K562 (cell line): ENCODE results near the gene MARCHF3. TPM values are rescaled to one million over a fixed set of nuclear protein-coding genes. Genes with fewer than 3 reads are reported as not detected.

ENCODE experiments used
- ATAC-seq: fragments of 200-7000 bp; cut with Tn5 transposase; 3 replicates; pipeline ENCODE4 v1.9.1; 2020; ENCODE audit warnings: moderate library complexity
- BruUV-seq: library from RNA; stranded (reverse); fragments of 400-500 nt; replicated peaks from 2 replicates; lab custom pipeline; 2021; lab: Mats Ljungman, UMichigan
- CTCF ChIA-PET: fragments of 300-600 bp; formaldehyde crosslinking; extraction: SDS; loops from one replicate; lab custom pipeline; 2021; ENCODE audit warnings: low intra/inter-chr PET ratio; lab: Yijun Ruan, JAX
- POLR2A ChIA-PET: fragments of 300-600, 350-650 bp; sonication (Branson Sonifier 250); formaldehyde crosslinking; extraction: SDS; loops from one replicate; lab custom pipeline; 2021; ENCODE audit warnings: antibody characterized with exemption, inconsistent platforms; lab: Yijun Ruan, JAX
- DNase-seq, 4 experiments: peaks; one replicate each; pipeline versions ENCODE4 v3.0.0 to v3.0.0-alpha.2; 2011 to 2018; ENCODE audit warnings: low spot score in 3 of 4, mixed read lengths in 3 of 4; ENCODE audit errors: extremely low read depth in 1 of 4
- FAIRE-seq: peaks from 2 replicates; lab custom pipeline; 2011; peaks lifted over from hg19 to GRCh38; lab: Jason Lieb, UNC
- H2AFZ ChIP-seq: 2 replicates; pipeline ENCODE4 v1.6.0; 2011; ENCODE audit warnings: low read depth, low read length, control low read depth, inconsistent platforms
- H3K27ac ChIP-seq: fragments of 200-600 bp; 3 replicates; pipeline ENCODE4 v1.8.0; 2011; ENCODE audit warnings: low read depth, mild to moderate bottlenecking, control low read depth, inconsistent platforms, low read length, moderate library complexity, mixed read lengths; ENCODE audit errors: extremely low read depth
- H3K27me3 ChIP-seq, 2 experiments: fragments of 300-600 bp in 1 of 2; 2 replicates in 1 of 2; 3 replicates in 1 of 2; pipeline versions ENCODE4 v1.6.0 to v1.8.0; 2011; ENCODE audit warnings: inconsistent platforms in 2 of 2, low read length in 2 of 2, mild to moderate bottlenecking in 1 of 2, mixed read lengths in 1 of 2, moderate library complexity in 1 of 2; ENCODE audit not compliant: control insufficient read depth in 2 of 2, insufficient read depth in 2 of 2
- H3K36me3 ChIP-seq: fragments of 300-600 bp; 3 replicates; pipeline ENCODE4 v1.8.0; 2011; ENCODE audit warnings: mild to moderate bottlenecking, low read length, inconsistent platforms; ENCODE audit not compliant: control insufficient read depth, insufficient read depth
- H3K4me1 ChIP-seq, 2 experiments: fragments of 200-600 bp in 1 of 2; replicated peaks in 1 of 2; 2 replicates in 1 of 2; 3 replicates in 1 of 2; pipeline versions ENCODE4 v1.5.1 to v1.8.0; 2011; ENCODE audit warnings: inconsistent platforms in 2 of 2, low read length in 2 of 2, mild to moderate bottlenecking in 1 of 2, mixed read lengths in 1 of 2, moderate library complexity in 1 of 2; ENCODE audit not compliant: control insufficient read depth in 2 of 2, insufficient read depth in 2 of 2
- H3K4me2 ChIP-seq: 2 replicates; pipeline ENCODE4 v1.6.1; 2011; ENCODE audit warnings: low read length, control low read depth, inconsistent platforms, mixed read lengths; ENCODE audit not compliant: insufficient read depth
- H3K4me3 ChIP-seq: fragments of 200-600 bp; sonication (generic), shearing (Covaris generic); 2 replicates; pipeline ENCODE4 v1.5.1; 2016; ENCODE audit warnings: control low read depth, inconsistent platforms
- H3K79me2 ChIP-seq: fragments of 200-600 bp; 3 replicates; pipeline ENCODE4 v1.8.0; 2011; ENCODE audit warnings: low read length, inconsistent platforms; ENCODE audit not compliant: control insufficient read depth, insufficient read depth
- H3K9ac ChIP-seq, 2 experiments: 2 replicates each; pipeline versions ENCODE4 v1.6.0 to v1.6.1; 2011; ENCODE audit warnings: low read depth in 2 of 2, low read length in 2 of 2, control low read depth in 1 of 2, inconsistent platforms in 1 of 2, mild to moderate bottlenecking in 1 of 2, mixed read lengths in 1 of 2; ENCODE audit not compliant: insufficient read depth in 1 of 2
- H3K9me1 ChIP-seq: one replicate; pipeline ENCODE4 v1.6.0; 2011; ENCODE audit warnings: inconsistent platforms, mild to moderate bottlenecking, low read length, moderate library complexity; ENCODE audit not compliant: control insufficient read depth, insufficient read depth
- H3K9me3 ChIP-seq: replicated peaks from 2 replicates; pipeline ENCODE4 v1.5.1; 2011; ENCODE audit warnings: low read depth, low read length, inconsistent platforms; ENCODE audit not compliant: control insufficient read depth, insufficient read depth
- H4K20me1 ChIP-seq: replicated peaks from 2 replicates; pipeline ENCODE4 v1.6.1; 2011; ENCODE audit warnings: low read length, inconsistent platforms, mixed read lengths; ENCODE audit not compliant: control insufficient read depth, insufficient read depth
- RREB1 ChIP-seq: fragments of 250-450 bp; sonication (Bioruptor Pico); IDR thresholded peaks from 2 replicates; pipeline ENCODE4 v1.4.0; 2020
- ZKSCAN8 ChIP-seq: fragments of 200-800 bp; sonication (Bioruptor generic); IDR thresholded peaks from 2 replicates; pipeline ENCODE4 v1.6.1; 2016; ENCODE audit warnings: missing genetic modification characterization, missing compliant biosample characterization
- WGBS: fragments of 100-300 bp; shearing (Covaris generic); methylation state at CpG from one replicate; pipeline ENCODE4 v1.1.6; 2016; ENCODE audit warnings: low coverage, mixed read lengths; ENCODE audit not compliant: insufficient coverage; ENCODE audit errors: missing lambda C conversion rate; 5-methylcytosine and 5-hydroxymethylcytosine counted together
- in situ Hi-C: fragments of 300-500 bp; cut with MboI; formaldehyde crosslinking; loops from 4 replicates; pipeline ENCODE4 v1.15.0; 2018; ENCODE audit warnings: inconsistent platforms, mixed read lengths
- intact Hi-C: fragments of 100-400 bp; cut with micrococcal nuclease; formaldehyde crosslinking; loops from 2 replicates; pipeline ENCODE4 v1.14.2; 2022
- polyA plus RNA-seq, 8 experiments: library from polyadenylated mRNA; depleted of rRNA in 4 of 8; stranded (reverse) in 5 of 8; unstranded in 3 of 8; fragments of >200 nt; fragmentation: Nextera tagmentation in 2 of 8; fragmentation: Illumina TruSeq in 1 of 8; extraction: Ambion mirVana in 2 of 8; extraction: Trizol in 1 of 8; gene quantifications; 2 replicates each; pipeline versions ENCODE4 v1.2.1 to v1.2.3, GENCODE V29; 2011 to 2014; ENCODE audit warnings: inconsistent platforms in 1 of 8, missing spikeins in 1 of 8
- total RNA-seq, 7 experiments: library from RNA; depleted of rRNA in 6 of 7; stranded (reverse); fragments of >200 nt in 6 of 7; fragmentation: Illumina TruSeq in 2 of 7; extraction: Trizol in 2 of 7; gene quantifications; 2 replicates each; pipeline versions ENCODE4 v1.2.1 to v1.2.3, GENCODE V29; 2011 to 2021; ENCODE audit warnings: low replicate concordance in 1 of 7
- TF ChIP-seq, protein P1 (sequence below), 3 experiments: fragments of 200-800 bp in 1 of 3; sonication (Bioruptor generic) in 1 of 3; sonication (generic) in 1 of 3; formaldehyde crosslinking in 1 of 3; IDR thresholded peaks; 2 replicates each; pipeline versions ENCODE4 v1.6.1 to v1.8.0; 2016 to 2022; ENCODE audit warnings: mild to moderate bottlenecking in 2 of 3, missing compliant biosample characterization in 2 of 3, missing genetic modification characterization in 2 of 3, missing genetic modification reagents in 1 of 3

MARCHF3 gene
- total and polyA plus RNA-seq, 9 of the 15 experiments (the other 6 are each of a cell fraction or from before 2014, with no cell fraction given): 5.6 to 37.4 (median 16.5) TPM

DNA sequence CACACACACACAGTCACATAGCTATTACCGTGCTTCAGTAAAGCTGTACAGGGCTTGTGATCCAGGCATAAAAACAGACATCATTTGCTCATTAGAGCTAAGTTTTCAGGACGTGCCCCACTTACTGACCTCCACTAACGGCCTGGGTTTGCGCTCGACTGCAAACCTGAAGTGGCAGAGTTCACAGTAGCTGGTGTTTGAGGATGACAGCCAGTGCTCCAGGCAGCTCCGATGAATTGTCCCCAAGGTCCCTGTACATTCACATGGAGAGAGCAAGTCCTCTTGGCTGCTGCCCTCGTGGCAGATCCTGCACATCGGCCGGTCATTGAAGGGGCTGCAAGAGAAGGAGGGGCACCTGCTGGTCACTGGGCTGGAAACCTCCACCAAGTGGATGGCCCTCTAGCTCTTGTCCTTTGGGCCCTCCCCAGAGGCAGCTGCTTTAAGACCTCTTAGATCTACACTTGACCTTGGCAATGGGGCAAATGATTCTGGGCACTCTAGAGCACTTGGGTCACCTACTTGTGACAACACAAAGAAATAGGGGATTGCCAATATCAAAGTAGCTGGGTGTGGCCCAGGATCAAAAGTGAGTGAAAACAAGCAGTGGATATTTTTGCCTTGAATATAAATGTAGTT lies 115.4 kb downstream of the MARCHF3 start:
- H3K4me2 ChIP-seq: no peak overlapping the region
- peaks cover 12 to 14% of the 10 kb centered on the region in 2 experiments; a peak in 4 of 5 replicates for H3K4me1 ChIP-seq
- no peaks in the 10 kb centered on the region for H3K27me3 ChIP-seq
- intact Hi-C loops: no loop called here
- ATAC-seq (no peak), FAIRE-seq (no peak), DNase-seq (no peak)
- H3K36me3 ChIP-seq: peaks cover 62% of the 10 kb centered on the region
- WGBS: 87% methylated on average over 9 of the region's 9 CpGs
- peaks cover 16% of the 10 kb centered on the region for H3K79me2 ChIP-seq
- TF ChIP-seq, protein P1, sequence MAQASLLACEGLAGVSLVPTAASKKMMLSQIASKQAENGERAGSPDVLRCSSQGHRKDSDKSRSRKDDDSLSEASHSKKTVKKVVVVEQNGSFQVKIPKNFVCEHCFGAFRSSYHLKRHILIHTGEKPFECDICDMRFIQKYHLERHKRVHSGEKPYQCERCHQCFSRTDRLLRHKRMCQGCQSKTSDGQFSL (CRISPR knock-in tag; IDR thresholded peaks at IDR 0.05): no peak
- TF ChIP-seq, protein P1 (tag; IDR thresholded peaks at IDR 0.05): no peak
- no peak for TF ChIP-seq RREB1 (CRISPR knock-in tag)
- TF ChIP-seq ZKSCAN8: no peak
- BruUV-seq: no TSS peak
- H3K9me1 ChIP-seq: no peaks in the 10 kb centered on the region
- CTCF ChIA-PET: no interaction called here
- H3K9ac ChIP-seq: no peak overlapping the region
- in situ Hi-C loops: no loop called here
- no peaks in the 10 kb centered on the region for H4K20me1 ChIP-seq
- no peak overlapping the region for H2AFZ ChIP-seq
- POLR2A ChIA-PET: interaction anchor here (0.6 to 1.3 kb wide), 3 partner anchors 11 to 22 kb away, joined by 3 read pairs; no protein-coding TSS in a partner anchor
- H3K4me3 ChIP-seq: no peak overlapping the region
- peaks cover 12% of the 10 kb centered on the region for H3K9me3 ChIP-seq
- H3K27ac ChIP-seq: no peak overlapping the region
